Spinal cord (tissue), 10 donors: ENCODE measurements around the gene ECHDC3. TPM values are rescaled to one million over a fixed set of nuclear protein-coding genes. Genes with fewer than 3 reads are reported as not detected.
"Not testable (repeated sequence)": the region's sequence is repeated elsewhere in the genome, so short reads cannot be mapped to it uniquely, and the experiment has no call there.

Experiments used
- DNase-seq, 6 donors: peaks; one replicate each; pipeline versions ENCODE4 v3.0.0 to v3.0.0-alpha.2; 2013 to 2015; ENCODE audit warnings: low spot score in 6 of 6, low read depth in 4 of 6
- H3K27ac ChIP-seq: one replicate; pipeline ENCODE4 v1.5.1; 2013; ENCODE audit warnings: low read depth, low read length, control low read depth
- H3K27me3 ChIP-seq: one replicate; pipeline ENCODE4 v1.6.1; 2013; ENCODE audit warnings: low read length; ENCODE audit not compliant: control insufficient read depth, insufficient read depth
- H3K36me3 ChIP-seq: one replicate; pipeline ENCODE4 v1.6.1; 2013; ENCODE audit warnings: low read length; ENCODE audit not compliant: control insufficient read depth, insufficient read depth
- H3K4me1 ChIP-seq: one replicate; pipeline ENCODE4 v1.6.1; 2013; ENCODE audit warnings: low read length; ENCODE audit not compliant: control insufficient read depth, insufficient read depth
- H3K4me3 ChIP-seq: one replicate; pipeline ENCODE4 v1.5.1; 2013; ENCODE audit warnings: low read depth, low read length, control low read depth
- H3K9me3 ChIP-seq: one replicate; pipeline ENCODE4 v1.6.1; 2013; ENCODE audit warnings: low read length; ENCODE audit not compliant: control insufficient read depth, insufficient read depth
- WGBS: methylation state at CpG from one replicate; pipeline ENCODE4 v1.1.5; 2013; ENCODE audit warnings: missing lambda C conversion rate; ENCODE audit not compliant: insufficient coverage; 5-methylcytosine and 5-hydroxymethylcytosine counted together
- polyA plus RNA-seq, 2 donors: library from polyadenylated mRNA; unstranded; fragments of 120-200 nt; gene quantifications; one replicate each; pipeline ENCODE4 v1.2.1, GENCODE V29; 2013; ENCODE audit not compliant: insufficient read length in 2 of 2
- total RNA-seq, 2 donors: library from RNA; depleted of rRNA in 1 of 2; stranded (reverse); fragments of 120-200 nt in 1 of 2; fragments of >200 nt in 1 of 2; gene quantifications; one replicate each; pipeline versions ENCODE4 v1.2.3 to v1.2.4, GENCODE V29; 2013 to 2014
- donor health status: healthy.

Gene ECHDC3
- total and polyA plus RNA-seq, 4 donors, result 1.9 to 5.9 (median 2.8) TPM

- Histone ChIP-seq H3K27ac (no peak overlapping the region), H3K27me3 (no peaks in the 10 kb centered on the region), H3K4me3 (no peak overlapping the region), H3K4me1 (peaks cover 4% of the 10 kb centered on the region), H3K9me3 (no peaks in the 10 kb centered on the region), H3K36me3 (no peaks in the 10 kb centered on the region)
- 80% methylated on average over 3 of the region's 4 CpGs for WGBS
- no peak for DNase-seq
Observed at GRCh38 chr10:11702264-11702663, 39.9 kb upstream of the ECHDC3 start.

GRCh38 chr10:11704092-11704491 lies 38.1 kb upstream of the ECHDC3 start:
- no peak for DNase-seq
- Histone ChIP-seq H3K4me1 (peaks cover 11% of the 10 kb centered on the region), H3K4me3 (no peak overlapping the region), H3K27ac (no peak overlapping the region), H3K9me3 (no peaks in the 10 kb centered on the region), H3K36me3 (no peaks in the 10 kb centered on the region), H3K27me3 (no peaks in the 10 kb centered on the region)
- WGBS, result 52% methylated on average over 7 of the region's 8 CpGs

GRCh38 chr10:11705722-11706121 lies 36.5 kb upstream of the ECHDC3 start:
- no peaks in the 10 kb centered on the region for H3K27me3 ChIP-seq
- no peaks in the 10 kb centered on the region for H3K9me3 ChIP-seq
- H3K36me3 ChIP-seq, result no peaks in the 10 kb centered on the region
- H3K4me3 ChIP-seq, result no peak overlapping the region
- H3K4me1 ChIP-seq, result peaks cover 11% of the 10 kb centered on the region
- WGBS, result 73% methylated on average over 4 of the region's 4 CpGs
- no peak overlapping the region for H3K27ac ChIP-seq
- peak in 1 of 6 donors; percentile 88 for DNase-seq

GRCh38 chr10:11706895-11707567 lies 35.2 kb upstream of the ECHDC3 start:
- Histone ChIP-seq H3K27me3 (no peaks in the 10 kb centered on the region), H3K27ac (no peak overlapping the region), H3K36me3 (no peaks in the 10 kb centered on the region), H3K4me3 (no peak overlapping the region), H3K4me1 (peaks cover 11% of the 10 kb centered on the region), H3K9me3 (no peaks in the 10 kb centered on the region)
- WGBS, result 75% methylated on average over 7 of the region's 10 CpGs
- no peak for DNase-seq

- WGBS, result 39% methylated on average over 16 of the region's 16 CpGs
- H3K27ac ChIP-seq, result no peak overlapping the region
- H3K4me3 ChIP-seq, result no peak overlapping the region
Observed at GRCh38 chr10:11707624-11708350, 34.4 kb upstream of the ECHDC3 start.

GRCh38 chr10:11708801-11709200 lies 33.4 kb upstream of the ECHDC3 start:
- H3K4me3 ChIP-seq, H3K27me3 ChIP-seq, DNase-seq, H3K27ac ChIP-seq, H3K9me3 ChIP-seq, H3K36me3 ChIP-seq: not testable (repeated sequence)
- 80% methylated on average over 1 of the region's 6 CpGs for WGBS
- H3K4me1 ChIP-seq, result peaks cover 15% of the 10 kb centered on the region

More at GRCh38 chr10:11707624-11708350, 34.4 kb upstream of the ECHDC3 start:
- H3K36me3 ChIP-seq, result no peaks in the 10 kb centered on the region
- no peaks in the 10 kb centered on the region for H3K27me3 ChIP-seq
- no peaks in the 10 kb centered on the region for H3K9me3 ChIP-seq
- H3K4me1 ChIP-seq, result peaks cover 11% of the 10 kb centered on the region
- DNase-seq, result peak in 1 of 6 donors; percentile 23

GRCh38 chr10:11712744-11713143 lies 29.4 kb upstream of the ECHDC3 start:
- H3K4me3 ChIP-seq, result no peak overlapping the region
- 84% methylated on average over 5 of the region's 7 CpGs for WGBS
- H3K36me3 ChIP-seq, result no peaks in the 10 kb centered on the region
- H3K27ac ChIP-seq, result no peak overlapping the region
- DNase-seq, result no peak
- H3K4me1 ChIP-seq, result peaks cover 18% of the 10 kb centered on the region
- no peaks in the 10 kb centered on the region for H3K9me3 ChIP-seq
- no peaks in the 10 kb centered on the region for H3K27me3 ChIP-seq

GRCh38 chr10:11713186-11713743 lies 28.9 kb upstream of the ECHDC3 start:
- peaks cover 13% of the 10 kb centered on the region for H3K4me1 ChIP-seq
- no peak overlapping the region for H3K4me3 ChIP-seq
- DNase-seq, result peak in 1 of 6 donors; percentile 39
- H3K27ac ChIP-seq, result peak overlapping the region; percentile 75
- H3K9me3 ChIP-seq, result no peaks in the 10 kb centered on the region
- H3K36me3 ChIP-seq, result no peaks in the 10 kb centered on the region
- 44% methylated on average over 6 of the region's 15 CpGs for WGBS
- H3K27me3 ChIP-seq, result no peaks in the 10 kb centered on the region

- no peak overlapping the region for H3K4me3 ChIP-seq
- no peaks in the 10 kb centered on the region for H3K27me3 ChIP-seq
- peaks cover 13% of the 10 kb centered on the region for H3K4me1 ChIP-seq
- no peaks in the 10 kb centered on the region for H3K9me3 ChIP-seq
- H3K36me3 ChIP-seq, result no peaks in the 10 kb centered on the region
- peak in 1 of 6 donors; percentile 43 for DNase-seq
- 49% methylated on average over 8 of the region's 10 CpGs for WGBS
- H3K27ac ChIP-seq, result peak overlapping the region; percentile 75
Observed at GRCh38 chr10:11713963-11714362, 28.2 kb upstream of the ECHDC3 start.
